ES-I3 (cell line): Measurements from ENCODE around the gene CMTR1.

Experiments used
- H3K36me3 ChIP-seq: 2 replicates; pipeline ENCODE4 v1.6.1; 2013; ENCODE audit warnings: mild to moderate bottlenecking, low read length, control low read depth, moderate library complexity; ENCODE audit not compliant: insufficient read depth
- H3K4me1 ChIP-seq: 2 replicates; pipeline ENCODE4 v1.6.1; 2013; ENCODE audit warnings: mild to moderate bottlenecking, control low read depth, low read length; ENCODE audit not compliant: insufficient read depth
- H3K9ac ChIP-seq: 2 replicates; pipeline ENCODE4 v1.6.1; 2013; ENCODE audit warnings: low read depth, mild to moderate bottlenecking, low read length, moderate library complexity
- H3K9me3 ChIP-seq: 2 replicates; pipeline ENCODE4 v1.6.1; 2013; ENCODE audit warnings: mild to moderate bottlenecking, low read length, moderate library complexity; ENCODE audit not compliant: control insufficient read depth, insufficient read depth

CMTR1 gene

DNA sequence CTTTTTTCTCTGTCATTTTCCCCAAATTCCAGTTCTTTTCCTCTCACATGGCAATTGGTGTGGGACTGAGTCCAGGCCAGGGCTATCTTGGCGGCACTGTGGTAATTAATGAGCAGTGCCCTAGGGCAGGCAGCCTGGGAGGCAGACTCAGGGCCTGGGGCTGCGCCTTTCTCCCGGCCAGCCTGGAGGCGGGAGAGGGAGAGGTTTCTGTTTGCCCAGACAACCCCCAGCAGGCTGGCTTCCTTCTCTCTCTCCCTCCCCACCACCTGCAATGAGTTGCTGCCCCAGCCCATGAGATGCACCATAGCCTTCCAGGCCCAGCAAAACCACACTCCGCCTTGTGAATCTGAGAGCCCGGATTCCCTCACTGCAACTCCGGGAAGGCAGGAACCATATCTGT is 81.8 kb downstream of the CMTR1 start:
- Histone ChIP-seq H3K9me3 (no peaks in the 10 kb centered on the region), H3K9ac (no peak overlapping the region), H3K36me3 (no peaks in the 10 kb centered on the region), H3K4me1 (peaks cover 35% of the 10 kb centered on the region)

DNA sequence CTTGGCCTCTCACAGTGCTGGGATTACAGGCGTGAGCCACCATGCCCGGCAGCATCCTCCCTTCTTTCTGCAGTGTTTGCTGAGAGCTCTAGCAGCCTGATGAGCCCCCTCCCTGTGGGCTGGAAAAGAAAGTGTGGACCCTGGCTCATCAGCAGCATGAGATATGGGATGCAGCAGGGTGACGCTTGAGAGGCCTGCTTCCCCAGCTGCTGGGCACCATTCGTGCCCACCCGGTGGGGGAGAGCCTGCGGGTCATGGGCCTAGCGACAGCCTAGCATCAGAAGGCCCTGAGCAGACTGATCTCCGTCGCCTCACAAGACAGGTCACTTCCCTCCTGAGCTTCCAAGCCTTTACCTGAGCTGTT is 82.7 kb downstream of the CMTR1 start:
- Histone ChIP-seq H3K4me1 (peaks cover 35% of the 10 kb centered on the region), H3K9ac (no peak overlapping the region), H3K36me3 (no peaks in the 10 kb centered on the region), H3K9me3 (no peaks in the 10 kb centered on the region)

DNA sequence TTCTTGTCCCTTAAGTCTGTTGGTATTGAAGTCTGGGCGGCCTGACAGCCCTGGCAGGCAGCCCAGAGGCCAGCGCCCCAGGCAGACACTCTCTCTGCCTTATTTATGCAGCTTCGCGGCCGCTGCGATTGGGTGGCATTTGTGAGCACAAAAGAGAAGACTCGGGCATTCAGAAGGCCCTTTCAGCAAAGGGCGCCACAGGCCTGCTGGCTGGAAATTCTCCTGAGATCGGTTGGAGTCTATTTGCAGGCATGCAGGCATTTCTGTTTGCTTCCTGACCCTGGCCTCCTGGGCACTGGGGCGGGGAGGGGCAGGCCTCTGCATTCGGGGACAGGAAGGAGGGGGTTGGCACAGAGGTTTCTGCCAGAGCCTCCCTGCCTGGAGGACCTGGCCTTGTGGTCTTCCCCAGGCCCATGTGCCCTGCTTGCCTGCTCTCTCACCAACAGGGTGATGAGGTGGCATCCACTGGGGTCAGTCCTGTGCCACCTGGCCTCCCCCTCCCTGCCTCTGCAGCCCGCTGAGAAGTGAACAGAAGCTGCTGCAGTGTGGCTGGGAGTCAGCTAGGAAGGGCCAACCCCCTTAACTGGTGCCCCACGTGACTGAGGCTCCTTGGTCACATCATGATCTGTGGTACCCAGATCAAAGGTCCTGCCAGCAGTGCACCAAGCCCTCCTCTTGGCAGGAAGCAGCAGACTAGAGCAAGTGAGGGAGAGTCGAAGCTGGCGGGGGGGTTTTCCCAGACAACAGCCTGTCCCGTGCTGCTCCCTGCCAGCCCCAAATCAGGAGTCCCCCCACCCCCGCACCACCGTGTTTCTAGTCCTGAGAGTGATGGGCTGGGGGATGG is 83.3 kb downstream of the CMTR1 start:
- Histone ChIP-seq H3K36me3 (no peaks in the 10 kb centered on the region), H3K9me3 (no peaks in the 10 kb centered on the region), H3K9ac (no peak overlapping the region), H3K4me1 (peaks cover 35% of the 10 kb centered on the region)

DNA sequence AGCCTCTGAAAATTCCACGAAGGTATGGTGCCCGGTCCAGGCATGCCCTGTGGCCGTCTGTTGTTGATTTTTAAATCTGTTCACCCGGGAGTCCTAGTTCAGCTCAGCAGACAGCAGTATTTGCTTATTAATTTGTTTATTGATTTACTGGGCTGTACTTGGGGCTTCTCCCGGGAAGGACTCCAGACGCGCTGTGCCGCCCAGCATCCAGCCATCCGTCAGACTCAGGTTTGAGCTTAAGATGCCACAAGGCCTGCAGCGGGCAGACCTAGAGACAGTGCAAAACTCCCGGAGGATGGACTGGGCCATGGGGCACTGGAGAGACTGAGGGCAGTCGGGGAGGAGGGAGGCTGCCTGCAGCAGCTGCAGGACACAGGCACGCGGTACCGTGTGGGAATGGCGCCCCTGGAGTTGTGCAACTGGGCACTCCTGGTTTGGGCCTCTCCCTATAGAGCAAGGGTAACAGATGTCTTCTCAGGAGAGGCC is 83.9 kb downstream of the CMTR1 start:
- Histone ChIP-seq H3K9ac (no peak overlapping the region), H3K4me1 (peaks cover 30% of the 10 kb centered on the region), H3K9me3 (no peaks in the 10 kb centered on the region), H3K36me3 (no peaks in the 10 kb centered on the region)

DNA sequence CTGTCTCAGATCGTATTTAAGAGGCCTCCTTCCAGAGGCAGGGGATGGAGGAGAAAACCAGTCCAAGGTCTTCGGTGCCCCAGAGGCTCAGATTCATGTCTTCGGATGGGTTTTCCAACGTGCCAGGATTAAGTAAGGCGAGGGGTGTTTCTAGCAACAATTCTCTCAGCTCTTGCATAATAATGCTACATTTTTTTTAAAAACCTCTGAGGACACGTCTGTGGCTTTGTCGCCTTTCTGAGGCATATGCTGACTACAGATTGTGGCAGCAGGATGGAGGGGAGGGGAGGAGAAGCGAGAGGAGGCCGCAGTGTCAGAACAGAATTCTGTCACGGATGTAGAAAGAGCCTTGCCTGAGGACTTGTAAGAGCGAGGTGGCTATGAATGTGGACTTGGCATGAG is 84.4 kb downstream of the CMTR1 start:
- Histone ChIP-seq H3K9me3 (no peaks in the 10 kb centered on the region), H3K4me1 (peaks cover 30% of the 10 kb centered on the region), H3K9ac (no peak overlapping the region), H3K36me3 (no peaks in the 10 kb centered on the region)

DNA sequence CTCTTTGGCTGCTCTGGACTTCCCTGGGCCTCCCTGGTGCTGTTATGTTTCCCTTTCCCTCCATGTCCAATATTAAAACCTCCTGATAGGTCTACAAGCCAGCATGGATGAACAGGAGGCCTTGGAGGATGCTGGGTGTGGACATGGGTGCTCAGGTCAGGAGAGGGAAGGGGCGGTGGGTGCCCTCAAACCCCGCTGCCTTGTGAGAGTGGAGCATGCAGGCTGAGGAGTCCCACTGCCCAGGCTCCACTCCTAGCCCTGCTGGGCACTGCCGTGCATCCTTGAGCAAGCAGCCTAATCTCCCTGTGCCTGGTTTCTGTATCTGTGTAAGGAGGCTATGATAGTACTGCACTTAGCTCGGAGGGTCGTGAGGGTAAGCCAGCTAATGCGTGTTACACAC is 85.1 kb downstream of the CMTR1 start:
- H3K36me3 ChIP-seq: no peaks in the 10 kb centered on the region
- no peaks in the 10 kb centered on the region for H3K9me3 ChIP-seq
- no peak overlapping the region for H3K9ac ChIP-seq
- peaks cover 30% of the 10 kb centered on the region for H3K4me1 ChIP-seq

DNA sequence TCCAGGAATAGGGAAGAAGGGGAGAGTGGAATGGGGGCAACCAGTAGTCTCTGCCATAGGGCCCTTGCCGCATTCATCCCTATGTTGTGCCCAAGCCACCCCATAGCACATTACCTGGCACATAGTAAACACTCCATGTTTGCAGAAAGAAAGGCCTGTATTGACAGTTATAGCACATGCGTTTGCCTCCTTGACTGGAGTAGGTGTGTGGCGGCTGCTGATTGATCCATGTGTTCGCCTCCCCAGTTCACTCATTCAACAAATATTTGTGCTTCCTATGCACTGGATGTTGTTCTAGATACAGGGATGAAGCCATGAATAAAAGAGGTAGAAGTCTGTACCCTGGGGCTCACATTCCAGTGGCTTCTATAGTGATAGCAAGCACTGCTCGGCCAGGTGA is 86.4 kb downstream of the CMTR1 start:
- Histone ChIP-seq H3K9ac (no peak overlapping the region), H3K9me3 (no peaks in the 10 kb centered on the region), H3K4me1 (peaks cover 24% of the 10 kb centered on the region), H3K36me3 (no peaks in the 10 kb centered on the region)

DNA sequence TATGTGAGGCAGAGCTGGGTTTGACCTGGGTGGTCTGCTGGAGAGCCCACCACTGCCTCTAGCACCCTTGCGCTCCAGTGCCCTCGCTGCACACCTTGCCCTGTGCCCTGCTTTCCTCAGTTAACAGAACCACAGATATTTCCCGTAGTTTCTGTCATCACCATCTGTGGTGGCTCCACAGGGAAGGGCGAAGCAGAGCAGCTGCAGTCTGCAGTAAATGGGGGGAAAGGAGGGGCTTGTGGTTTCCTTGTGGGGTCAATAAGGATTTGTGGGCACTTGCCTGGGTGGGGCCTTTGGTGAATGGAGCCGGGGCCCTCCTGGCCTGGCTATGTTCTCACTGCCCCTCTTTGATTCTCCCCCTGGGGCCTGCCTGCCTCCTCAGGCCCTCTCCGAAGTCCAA is 87.9 kb downstream of the CMTR1 start:
- Histone ChIP-seq H3K9me3 (no peaks in the 10 kb centered on the region), H3K4me1 (peaks cover 17% of the 10 kb centered on the region), H3K36me3 (no peaks in the 10 kb centered on the region), H3K9ac (no peak overlapping the region)

DNA sequence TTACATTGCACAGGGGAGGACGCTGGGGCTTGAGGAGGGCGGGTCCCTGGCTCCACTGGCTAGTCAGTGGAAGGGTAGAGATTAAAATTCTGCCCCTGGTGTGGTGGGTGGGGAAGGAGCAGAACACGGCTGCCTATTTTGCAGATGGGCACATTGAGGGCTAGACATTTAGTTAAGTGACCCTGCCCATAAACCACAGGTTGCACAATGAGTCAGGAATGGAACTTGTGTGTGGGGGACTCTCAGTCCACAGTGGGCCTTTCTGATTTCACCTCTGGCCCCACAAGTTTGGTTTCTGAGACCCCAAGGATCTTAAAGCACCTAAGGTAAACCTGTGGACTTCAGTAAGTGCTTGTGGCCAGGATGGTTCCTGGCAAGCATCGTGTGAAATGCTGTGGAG is 88.7 kb downstream of the CMTR1 start:
- peaks cover 12% of the 10 kb centered on the region for H3K4me1 ChIP-seq
- no peak overlapping the region for H3K9ac ChIP-seq
- H3K36me3 ChIP-seq: no peaks in the 10 kb centered on the region
- H3K9me3 ChIP-seq: no peaks in the 10 kb centered on the region

DNA sequence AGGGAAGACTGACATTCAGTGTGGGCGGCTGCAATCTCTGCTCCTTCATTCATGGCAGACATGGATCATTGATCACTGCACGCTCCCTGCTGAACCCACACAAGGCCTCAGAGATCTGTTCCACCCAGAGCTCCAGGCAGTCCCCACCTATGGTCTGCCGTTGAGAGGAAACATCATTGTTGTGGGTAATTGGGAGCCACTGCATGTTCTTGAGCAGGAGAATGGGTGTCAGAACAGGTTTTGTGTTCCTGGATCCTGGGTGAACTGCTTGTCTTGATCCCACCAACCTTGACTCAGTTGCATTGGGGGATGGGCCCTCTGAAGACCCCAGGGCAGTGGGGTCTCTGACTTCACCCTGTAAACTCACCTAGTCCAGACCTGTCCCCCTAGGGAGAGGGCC is 89.8 kb downstream of the CMTR1 start:
- Histone ChIP-seq H3K9me3 (no peaks in the 10 kb centered on the region), H3K36me3 (no peaks in the 10 kb centered on the region), H3K9ac (no peak overlapping the region), H3K4me1 (peaks cover 5% of the 10 kb centered on the region; the same call in 1 of the 2 replicates)

DNA sequence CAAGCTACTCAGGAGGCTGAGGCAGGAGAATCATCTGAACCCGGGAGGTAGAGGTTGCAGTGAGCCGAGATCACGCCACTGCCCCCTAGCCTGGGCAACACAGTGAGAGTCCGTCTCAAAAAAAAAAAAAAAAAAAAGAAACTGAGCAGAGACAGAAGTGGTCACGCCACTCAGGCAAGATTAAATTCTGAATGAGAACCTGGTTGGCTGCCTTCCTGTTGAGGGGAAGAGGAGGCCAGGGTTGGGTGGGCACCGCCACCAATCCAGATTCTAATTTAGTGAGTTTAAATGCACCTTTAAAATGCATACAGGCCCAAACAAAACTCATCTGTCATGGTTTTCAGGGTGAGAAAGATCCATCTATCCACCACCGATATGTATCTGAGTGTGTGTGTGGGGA is 90.4 kb downstream of the CMTR1 start:
- no peaks in the 10 kb centered on the region for H3K36me3 ChIP-seq
- H3K9ac ChIP-seq: no peak overlapping the region
- H3K9me3 ChIP-seq: no peaks in the 10 kb centered on the region
- peaks cover 5% of the 10 kb centered on the region; the same call in 1 of the 2 replicates for H3K4me1 ChIP-seq

DNA sequence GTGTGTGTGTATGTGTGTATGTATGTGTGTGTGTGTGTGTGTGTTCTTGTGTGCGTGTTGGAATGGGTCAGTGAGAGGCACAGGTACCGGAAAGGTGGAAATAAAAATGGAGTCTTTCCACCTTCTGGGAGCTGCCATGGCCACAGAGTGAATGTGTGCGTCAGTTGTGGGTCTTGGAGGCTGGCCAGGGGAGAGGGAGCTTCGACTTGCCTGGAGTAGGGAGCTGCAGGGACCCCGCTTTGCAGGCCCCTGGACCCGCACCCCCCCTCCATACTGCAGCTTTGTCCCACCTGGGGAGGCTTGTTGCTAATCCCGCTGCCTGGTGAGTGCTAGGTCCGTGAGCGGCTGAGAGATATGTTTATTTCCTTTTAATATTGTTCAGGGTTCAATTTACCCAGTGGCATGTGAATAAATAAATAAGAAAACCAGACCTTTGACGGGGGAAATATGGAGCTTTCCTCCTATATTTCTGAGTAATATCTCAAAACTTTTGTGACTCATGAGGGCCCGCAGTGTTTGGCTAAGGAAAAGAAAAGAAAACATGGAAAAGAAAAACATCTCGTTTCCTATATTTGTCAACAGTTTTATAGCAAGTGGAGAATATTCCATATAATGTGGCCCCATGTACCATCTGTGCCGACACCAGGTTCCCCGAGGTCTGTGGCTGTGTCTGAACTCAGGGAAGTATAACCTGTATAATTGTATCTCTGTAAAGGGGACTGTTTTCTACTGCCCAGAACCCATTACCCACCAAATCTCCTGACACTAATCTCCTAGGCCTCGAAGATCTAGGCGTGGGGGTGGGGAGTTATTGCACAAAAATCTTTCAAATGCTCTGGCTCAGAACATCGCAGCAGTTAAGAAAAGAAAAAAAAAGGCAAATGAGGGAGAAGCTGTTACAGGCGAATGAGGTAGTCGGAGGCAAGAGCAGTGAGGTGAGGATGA is 91.3 kb downstream of the CMTR1 start:
- H3K36me3 ChIP-seq: no peaks in the 10 kb centered on the region
- H3K4me1 ChIP-seq: peaks cover 5% of the 10 kb centered on the region; the same call in 1 of the 2 replicates
- no peak overlapping the region for H3K9ac ChIP-seq

DNA sequence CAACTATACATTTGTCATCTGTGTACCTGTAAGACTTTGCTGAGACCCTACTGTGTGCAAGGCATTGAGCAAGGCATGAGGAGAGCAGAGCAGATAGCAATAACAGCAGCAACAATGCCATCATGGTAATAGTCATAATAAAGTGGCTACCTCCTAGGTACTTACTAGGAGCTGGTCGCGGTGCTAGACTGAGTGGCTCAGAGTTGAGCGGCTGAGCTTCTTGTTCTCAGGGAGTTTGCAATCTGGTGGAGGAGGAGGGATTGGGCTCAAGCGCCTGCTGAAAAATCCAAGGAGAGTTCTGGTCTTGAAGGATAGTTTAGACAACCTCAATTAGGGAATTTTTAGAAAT is 91.9 kb downstream of the CMTR1 start:
- Histone ChIP-seq H3K4me1 (peaks cover 5% of the 10 kb centered on the region; the same call in 1 of the 2 replicates), H3K9me3 (no peaks in the 10 kb centered on the region), H3K9ac (no peak overlapping the region), H3K36me3 (no peaks in the 10 kb centered on the region)

More for the DNA sequence above, 91.3 kb downstream of the CMTR1 start:
- no peaks in the 10 kb centered on the region for H3K9me3 ChIP-seq

DNA sequence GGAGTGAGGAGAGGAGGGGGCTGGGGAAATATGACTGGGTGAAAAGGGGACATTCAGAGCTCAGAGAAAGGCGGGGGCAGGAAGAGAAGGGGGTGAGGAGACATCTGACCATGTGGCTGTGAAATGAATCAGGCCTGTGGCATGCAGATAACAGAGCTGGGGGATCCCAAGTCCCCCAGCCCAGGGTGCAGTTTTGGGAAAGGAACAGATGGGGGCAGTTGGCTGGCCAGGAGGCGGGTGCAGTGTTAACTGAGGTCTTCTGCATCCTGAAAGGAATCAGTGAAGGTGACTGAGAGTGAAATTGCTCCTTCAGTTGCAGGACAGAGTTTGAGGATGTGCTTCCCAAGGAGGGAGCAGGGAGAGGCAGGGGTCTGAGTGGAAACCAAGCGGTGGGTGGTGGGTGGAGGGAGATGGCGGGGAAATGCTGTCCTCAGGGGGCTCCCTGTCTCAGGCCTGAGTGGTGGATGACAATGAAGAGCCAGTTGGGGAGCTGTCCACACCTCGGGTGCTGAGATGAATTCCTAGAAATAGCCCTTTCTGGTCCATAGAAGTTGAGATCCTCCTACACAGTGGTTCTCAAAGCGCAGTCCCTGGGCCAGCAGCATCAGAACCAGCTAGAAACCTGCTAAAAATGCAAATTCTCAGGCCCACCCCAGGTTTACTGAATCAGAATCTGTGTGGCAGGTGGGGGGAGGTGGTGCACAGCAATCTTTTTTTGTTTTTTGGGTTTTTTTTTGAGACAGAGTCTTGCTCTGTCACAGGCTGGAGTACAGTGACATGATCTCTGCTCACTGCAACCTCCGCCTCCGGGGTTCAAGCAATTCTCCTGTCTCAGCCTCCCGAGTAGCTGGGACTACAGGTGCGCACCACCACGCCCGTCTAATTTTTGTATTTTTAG is 92.7 kb downstream of the CMTR1 start:
- Histone ChIP-seq H3K9me3 (no peaks in the 10 kb centered on the region), H3K4me1 (peaks cover 5% of the 10 kb centered on the region; the same call in 1 of the 2 replicates), H3K36me3 (no peaks in the 10 kb centered on the region), H3K9ac (no peak overlapping the region)
